NCI-H460 (cell line): Measurements from ENCODE around the gene LRRC70. TPM values are rescaled to one million over a fixed set of nuclear protein-coding genes. Genes with fewer than 3 reads are reported as not detected.
"Not testable (repeated sequence)": the region's sequence is repeated elsewhere in the genome, so short reads cannot be mapped to it uniquely, and the experiment has no call there.

Experiments used
- DNase-seq: peaks from one replicate; pipeline ENCODE4 v3.0.0-alpha.2; 2016; ENCODE audit warnings: low read depth; ENCODE audit errors: extremely low read depth
- total RNA-seq: library from RNA; depleted of rRNA; stranded (reverse); fragments of >200 nt; shearing (Covaris generic); gene quantifications from 2 replicates; pipeline ENCODE4 v1.2.3, GENCODE V29; 2014; rRNA removed

LRRC70 gene
- total RNA-seq, 1 experiment from 2014 or later: 0.54 TPM

DNA sequence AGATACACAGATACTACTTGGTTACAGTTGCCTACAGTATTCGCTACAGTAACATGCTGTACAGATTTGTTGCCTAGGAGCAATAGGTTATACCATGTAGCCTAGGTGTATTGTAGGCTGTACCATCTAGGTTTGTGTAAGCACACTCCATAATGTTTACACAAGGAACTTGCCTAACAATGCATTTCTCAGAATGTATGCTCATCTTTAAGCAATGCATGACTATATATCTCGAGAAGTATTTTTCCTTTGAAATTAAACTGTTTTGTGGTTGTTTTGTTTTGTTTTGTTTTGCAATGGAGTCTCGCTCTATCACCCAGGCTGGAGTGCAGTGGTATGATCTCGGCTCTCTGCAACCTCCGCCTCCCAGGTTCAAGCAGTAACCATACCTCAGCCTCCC is 25.3 kb downstream of the LRRC70 start:
- no peak for DNase-seq

GRCh38 chr5:62605638-62606037 is 27.0 kb downstream of the LRRC70 start:
- no peak for DNase-seq

DNA sequence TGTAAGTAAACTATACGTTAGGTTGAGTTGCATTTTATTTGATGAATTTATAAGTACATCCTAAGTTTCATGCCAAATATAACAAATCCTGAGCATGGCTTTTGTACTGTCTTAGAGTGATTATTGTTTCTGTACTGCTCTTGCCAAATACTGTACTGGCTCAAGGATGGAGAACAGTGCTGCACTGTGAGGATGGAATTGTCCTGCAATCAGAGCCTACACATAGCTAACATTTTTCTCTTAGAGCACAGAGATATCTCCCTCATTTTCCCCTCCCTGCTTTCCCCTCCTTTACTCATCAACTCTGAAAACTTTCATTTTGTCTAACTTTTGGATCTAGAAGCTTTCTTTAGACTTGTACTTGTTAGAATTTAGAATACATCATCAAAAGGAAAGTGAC is 28.3 kb downstream of the LRRC70 start:
- DNase-seq: no peak

DNA sequence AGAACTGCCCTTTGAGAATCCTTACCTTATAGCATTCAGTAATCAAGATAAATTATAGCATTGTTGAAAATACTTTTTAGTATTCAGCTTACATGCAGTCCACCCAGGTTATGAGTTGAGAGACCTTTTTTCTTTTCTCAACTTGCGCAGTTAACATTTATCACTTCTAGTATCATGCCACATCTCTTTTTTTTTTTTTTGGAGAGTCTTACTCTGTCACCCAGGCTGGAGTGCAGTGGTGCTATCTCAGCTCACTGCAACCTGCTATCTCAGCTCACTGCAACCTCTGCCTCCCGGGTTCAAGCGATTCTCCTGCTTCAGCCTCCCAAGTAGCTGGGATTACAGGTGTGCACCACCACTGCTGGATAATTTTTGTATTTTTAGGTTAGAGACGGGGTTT is 29.0 kb downstream of the LRRC70 start:
- no peak for DNase-seq

DNA sequence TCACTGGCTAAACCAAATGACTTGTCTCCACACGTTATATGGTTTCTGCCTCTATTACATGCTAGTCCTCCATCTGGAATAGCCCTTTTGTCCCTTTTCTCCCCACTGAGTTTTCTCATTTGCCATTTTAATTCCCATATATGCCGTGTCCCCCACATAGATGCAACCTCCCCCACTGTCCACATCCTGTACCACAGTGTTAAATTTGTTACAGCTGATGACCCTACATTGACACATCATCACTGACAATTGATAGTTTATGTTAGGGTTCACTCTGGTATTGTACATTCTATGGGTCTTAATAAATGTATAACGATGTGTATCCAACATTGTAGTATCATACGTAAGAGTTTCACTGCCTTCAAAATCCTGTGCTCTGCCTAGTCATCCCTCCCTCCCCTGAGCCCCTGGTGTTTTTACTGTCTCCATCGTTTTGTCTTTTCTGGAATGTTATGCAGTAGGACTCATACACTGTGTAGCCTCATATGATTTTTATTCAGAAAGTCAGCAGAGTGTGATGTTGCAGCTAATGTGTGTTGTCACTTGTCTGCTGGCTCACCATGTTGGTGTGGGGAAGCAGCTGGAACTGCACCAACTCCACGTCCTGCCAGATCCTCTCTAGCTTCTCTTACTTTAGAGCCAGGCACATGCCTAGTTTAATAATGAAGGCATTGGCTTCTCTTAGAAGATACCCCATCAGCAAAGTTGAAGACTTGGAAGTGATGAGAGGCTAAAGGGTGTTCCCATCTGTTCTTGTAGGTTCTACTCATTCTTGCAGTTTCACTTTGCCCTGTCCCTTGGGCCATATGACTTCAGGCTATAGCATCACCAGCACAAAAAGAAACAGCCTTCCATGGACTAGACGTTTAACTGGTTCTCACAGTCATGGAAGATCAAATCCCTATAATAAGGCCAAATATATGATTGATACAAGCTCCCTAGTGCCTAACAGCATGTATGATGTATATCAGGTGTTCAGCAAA is 30.2 kb downstream of the LRRC70 start:
- DNase-seq: no peak

DNA sequence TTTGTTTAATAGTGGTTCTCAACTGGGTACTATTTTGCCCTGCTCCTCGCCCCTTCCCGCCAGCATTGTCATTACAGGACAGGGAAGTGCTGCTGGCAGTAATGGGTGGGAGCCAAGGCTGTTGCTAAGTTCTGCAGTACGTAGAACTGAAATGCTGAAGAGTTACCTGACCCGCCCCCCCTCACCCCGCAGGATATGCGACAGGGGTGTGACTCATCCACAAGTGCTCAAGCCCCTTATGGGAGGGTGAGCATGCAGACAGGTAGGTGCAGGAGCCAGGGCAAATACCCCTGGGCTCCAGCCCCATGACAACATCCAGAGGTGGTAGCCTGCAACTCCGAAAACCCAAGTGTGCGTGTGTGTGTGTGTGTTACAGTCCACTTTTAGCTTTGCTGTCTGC is 35.7 kb downstream of the LRRC70 start:
- DNase-seq: no peak

- no peak for DNase-seq
Measured at GRCh38 chr5:62616615-62617277, 38.1 kb downstream of the LRRC70 start.

- no peak for DNase-seq
Measured at GRCh38 chr5:62617943-62618342, 39.3 kb downstream of the LRRC70 start.

GRCh38 chr5:62620761-62621160 is 42.1 kb downstream of the LRRC70 start:
- no peak for DNase-seq

DNA sequence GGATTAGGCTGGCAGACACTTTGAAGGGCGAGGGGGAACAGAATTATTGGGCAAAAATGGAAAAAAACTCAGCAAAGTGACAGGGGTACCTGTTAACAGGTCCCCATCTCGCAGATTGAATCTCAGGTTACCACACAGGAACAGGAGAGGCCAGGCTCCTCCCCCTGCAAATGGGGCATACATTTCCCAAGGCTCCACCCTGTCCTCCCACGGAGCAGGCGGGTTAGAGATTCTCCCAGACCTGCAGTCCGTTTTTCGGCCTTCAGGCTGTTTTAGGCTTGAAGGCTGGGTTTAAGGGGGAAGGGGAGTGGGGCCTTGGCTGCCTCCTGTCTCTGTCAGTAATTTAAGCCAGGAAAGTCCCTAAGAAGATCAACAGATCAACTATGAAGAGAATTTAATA is 42.7 kb downstream of the LRRC70 start:
- DNase-seq: no peak

- no peak for DNase-seq
Measured at GRCh38 chr5:62623271-62623670, 44.7 kb downstream of the LRRC70 start.

DNA sequence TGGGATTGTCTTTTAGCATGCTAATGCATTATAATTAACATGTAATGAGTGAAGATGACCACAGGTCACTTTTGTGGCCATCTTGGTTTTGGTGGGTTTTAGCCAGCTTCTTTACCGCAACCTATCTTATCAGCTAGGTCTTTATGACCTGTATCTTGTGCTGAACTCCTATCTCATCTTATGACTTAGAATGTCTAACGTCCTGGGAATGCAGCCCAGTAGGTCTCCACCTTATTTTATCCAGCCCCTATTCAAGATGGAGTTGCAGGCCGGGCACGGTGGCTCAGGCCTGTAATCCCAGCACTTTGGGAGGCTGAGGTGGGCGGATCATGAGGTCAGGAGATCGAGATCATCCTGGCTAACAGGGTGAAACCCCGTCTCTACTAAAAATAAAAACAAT is 45.8 kb downstream of the LRRC70 start:
- DNase-seq: not testable (repeated sequence)

GRCh38 chr5:62626534-62626933 is 47.9 kb downstream of the LRRC70 start:
- no peak for DNase-seq

DNA sequence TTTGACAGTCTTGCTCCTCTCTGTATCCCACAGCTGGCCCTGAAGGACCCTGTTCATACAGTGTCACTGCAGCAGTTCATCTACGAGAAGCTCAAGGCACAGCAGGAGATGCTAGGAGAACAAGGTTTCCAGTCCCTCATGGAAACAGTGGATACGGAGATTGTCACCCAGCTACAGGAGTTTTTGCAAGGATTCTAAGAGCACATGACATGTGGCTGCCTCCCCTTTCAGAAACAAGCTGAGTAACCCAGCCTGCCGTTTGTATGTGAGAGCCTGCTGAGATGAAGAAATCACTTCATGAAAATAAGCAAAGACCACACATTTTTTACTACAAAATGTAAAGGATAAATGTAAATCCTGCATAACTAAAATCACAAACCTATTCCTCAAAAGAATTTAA is 48.5 kb downstream of the LRRC70 start:
- DNase-seq: no peak

GRCh38 chr5:62627901-62628300 is 49.3 kb downstream of the LRRC70 start:
- no peak for DNase-seq

Other genes with a start within 250 kb of the LRRC70 start
- gene DIMT1, start 174.9 kb upstream of the LRRC70 start, total RNA-seq: 63.6 and 69.4 TPM in 2 replicates
- 18.0 and 28.7 TPM in 2 replicates for gene IPO11, start 166.1 kb upstream of the LRRC70 start, total RNA-seq